GM12874 (cell line): Measurements from ENCODE around the gene SDK1.

Source experiments
- TF ChIP-seq, protein P1 (sequence below): IDR thresholded peaks from 2 replicates; pipeline ENCODE4 v1.5.1; 2011; ENCODE audit warnings: low read depth, mild to moderate bottlenecking, control low read depth, low read length, moderate library complexity; ENCODE audit not compliant: insufficient read depth

SDK1 gene

DNA sequence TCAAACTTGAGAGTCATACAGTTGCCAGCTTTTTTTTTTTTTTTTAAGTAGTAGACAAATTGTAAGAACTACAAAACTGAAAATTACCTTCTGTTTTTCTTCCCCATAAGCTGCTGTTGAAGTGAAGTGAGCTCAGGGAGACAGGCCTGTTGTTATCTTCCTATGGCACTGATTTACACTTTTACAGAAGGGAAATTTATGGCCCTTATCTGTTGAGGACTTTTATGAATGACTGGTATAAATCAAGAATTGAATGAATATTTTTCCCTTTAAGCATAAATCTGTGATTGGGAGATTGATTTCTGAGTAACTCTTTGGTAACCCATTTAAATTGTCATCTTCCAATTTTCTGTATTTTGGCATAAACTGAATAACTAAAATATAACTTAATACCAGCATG lies 124.0 kb downstream of the SDK1 start:
- TF ChIP-seq, protein P1, sequence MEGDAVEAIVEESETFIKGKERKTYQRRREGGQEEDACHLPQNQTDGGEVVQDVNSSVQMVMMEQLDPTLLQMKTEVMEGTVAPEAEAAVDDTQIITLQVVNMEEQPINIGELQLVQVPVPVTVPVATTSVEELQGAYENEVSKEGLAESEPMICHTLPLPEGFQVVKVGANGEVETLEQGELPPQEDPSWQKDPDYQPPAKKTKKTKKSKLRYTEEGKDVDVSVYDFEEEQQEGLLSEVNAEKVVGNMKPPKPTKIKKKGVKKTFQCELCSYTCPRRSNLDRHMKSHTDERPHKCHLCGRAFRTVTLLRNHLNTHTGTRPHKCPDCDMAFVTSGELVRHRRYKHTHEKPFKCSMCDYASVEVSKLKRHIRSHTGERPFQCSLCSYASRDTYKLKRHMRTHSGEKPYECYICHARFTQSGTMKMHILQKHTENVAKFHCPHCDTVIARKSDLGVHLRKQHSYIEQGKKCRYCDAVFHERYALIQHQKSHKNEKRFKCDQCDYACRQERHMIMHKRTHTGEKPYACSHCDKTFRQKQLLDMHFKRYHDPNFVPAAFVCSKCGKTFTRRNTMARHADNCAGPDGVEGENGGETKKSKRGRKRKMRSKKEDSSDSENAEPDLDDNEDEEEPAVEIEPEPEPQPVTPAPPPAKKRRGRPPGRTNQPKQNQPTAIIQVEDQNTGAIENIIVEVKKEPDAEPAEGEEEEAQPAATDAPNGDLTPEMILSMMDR: no peak

DNA sequence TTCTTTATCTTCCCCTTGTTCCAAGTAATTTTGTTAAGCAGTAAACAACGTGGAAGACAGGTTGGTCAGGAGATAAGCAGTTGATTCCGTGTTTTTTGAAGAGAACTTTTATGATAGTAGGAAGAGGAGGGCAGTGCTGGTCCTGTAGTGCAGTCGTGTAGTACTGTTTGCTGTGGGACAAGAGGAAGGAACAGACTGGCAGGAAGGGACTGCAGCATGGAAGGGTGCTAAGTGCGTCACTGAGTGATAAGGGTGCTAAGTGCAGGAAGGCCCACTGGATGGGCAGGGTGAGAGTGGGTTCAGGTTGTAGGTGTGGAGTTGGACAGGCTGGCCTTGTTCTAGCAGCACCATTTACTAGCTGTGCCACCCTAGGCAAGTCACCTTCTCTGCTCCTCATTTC lies 125.0 kb downstream of the SDK1 start:
- TF ChIP-seq, protein P1: no peak

DNA sequence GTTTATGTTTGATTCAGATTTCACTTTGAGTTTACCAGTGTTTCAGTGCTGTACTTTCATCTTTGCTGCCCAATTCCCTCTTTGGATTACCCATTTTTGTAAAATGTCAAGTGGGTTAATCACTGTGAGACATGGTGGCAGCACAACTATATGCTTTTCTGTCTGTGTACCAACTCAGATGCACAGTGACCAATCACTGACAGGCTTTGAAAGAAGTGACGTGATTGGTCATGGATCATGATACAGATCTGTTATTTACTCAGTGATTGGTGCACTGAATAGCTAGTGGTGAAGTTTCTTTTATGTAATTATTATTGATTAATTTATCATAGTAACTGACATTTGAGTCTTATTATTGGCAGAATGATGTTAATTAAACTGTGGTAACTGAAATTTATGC lies 126.9 kb downstream of the SDK1 start:
- TF ChIP-seq, protein P1: no peak

DNA sequence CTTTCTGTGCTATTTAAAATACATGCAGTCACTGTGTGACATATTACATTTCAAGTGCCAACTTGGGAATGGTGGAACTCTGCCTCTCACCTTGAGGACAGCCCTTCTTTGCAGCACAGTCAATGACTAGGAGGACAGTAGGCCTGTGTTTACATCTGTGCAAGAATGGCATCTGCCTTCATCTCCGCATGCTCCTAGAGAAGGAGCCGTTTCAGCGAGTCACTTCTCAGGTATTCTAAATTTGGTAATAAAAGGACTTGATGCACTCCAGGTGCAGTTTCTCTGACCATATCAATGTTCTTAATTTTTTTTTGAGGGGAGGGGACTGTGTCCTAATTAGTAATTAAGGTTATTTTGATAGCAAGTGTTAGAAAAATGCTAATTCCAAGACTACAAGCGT lies 128.9 kb downstream of the SDK1 start:
- TF ChIP-seq, protein P1: no peak

DNA sequence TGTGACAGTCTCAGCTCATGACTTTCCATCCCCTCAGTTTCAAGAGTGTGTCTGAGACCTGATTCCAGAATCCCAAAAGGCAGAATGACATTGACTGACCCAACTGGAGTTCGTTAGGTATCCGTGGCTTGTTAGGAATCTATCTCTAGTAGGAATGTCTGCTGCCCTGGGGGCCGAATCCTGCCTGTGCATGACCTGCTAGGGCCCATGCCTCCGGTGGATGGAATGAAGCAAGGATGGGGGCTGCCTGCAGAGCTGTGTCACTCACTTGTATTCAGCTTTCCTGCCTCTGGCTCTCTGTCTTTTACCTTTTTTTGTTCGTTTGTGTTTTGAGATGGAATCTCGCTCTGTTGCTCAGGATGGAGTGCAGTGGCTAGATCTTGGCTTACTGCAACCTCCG lies 129.5 kb downstream of the SDK1 start:
- TF ChIP-seq, protein P1: no peak

DNA sequence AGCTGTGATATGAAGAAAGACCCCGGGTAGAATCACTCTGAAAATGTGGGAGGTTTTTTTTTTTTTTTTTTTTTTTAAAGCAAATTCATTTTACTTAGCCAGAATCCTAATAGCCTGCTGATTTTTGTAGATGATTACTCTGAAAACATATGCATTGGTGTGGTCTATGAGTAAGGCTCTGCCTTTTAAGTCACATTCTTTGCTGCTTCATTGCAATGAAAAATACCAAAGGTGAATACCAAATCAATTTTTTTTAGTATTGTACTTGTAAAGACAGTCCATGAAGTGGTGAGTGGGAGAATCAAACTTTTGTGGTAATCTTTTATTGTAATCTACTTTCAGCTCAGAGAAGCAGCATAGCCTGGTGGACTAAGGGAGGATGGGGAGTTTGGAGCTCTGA lies 130.3 kb downstream of the SDK1 start:
- TF ChIP-seq, protein P1: no peak

DNA sequence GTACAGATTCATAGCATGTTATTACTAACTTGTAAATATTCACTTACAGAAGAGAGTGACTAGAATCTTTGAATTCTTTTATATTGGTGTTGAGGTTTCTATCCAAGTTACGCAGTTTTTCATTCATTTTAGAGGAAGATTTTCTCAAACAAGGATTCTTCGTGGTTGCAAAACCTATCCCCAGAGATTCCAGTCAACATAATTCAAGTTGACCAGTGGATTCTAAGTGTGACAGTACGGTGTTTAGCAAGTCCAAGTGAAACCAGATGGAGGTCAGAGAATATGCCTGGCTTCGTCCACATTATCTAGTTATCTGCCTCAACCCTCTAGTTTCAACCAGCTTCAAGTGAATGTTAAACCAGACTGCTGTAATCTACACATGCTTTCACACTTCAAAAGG lies 131.9 kb downstream of the SDK1 start:
- TF ChIP-seq, protein P1: no peak

DNA sequence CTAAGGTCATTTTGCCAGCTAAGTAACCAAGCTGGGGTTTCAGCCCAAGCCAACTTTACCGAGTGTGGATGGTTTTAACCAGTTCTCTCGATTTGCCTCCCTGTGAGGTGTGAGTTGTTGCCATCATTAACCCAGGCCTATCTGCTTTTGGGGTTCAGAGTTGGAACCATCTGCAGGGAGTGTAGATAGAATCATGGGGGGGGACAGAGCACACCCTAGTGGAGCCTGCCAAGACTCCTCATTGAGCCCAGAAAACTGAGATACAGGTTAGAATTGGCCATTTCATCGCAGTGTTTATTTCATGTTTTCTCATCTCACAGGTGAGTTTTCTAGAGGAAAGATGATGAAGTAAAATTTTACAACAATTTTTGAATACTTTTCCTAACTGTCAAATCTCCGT lies 133.6 kb downstream of the SDK1 start:
- TF ChIP-seq, protein P1: no peak
